H1 (cell line): ENCODE data around the gene RELT. TPM values are rescaled to one million over a fixed set of nuclear protein-coding genes. Genes with fewer than 3 reads are reported as not detected.

Source experiments
- TEAD4 ChIP-seq: IDR thresholded peaks from 2 replicates; pipeline ENCODE4 v1.6.1; 2012; ENCODE audit warnings: low read depth, low read length, inconsistent platforms, mixed read lengths
- polyA plus RNA-seq, 7 experiments: library from polyadenylated mRNA; depleted of rRNA in 3 of 7; stranded (reverse) in 5 of 7; unstranded in 2 of 7; fragments of >200 nt in 5 of 7; fragments of 200-250 nt in 2 of 7; gene quantifications; 1 replicate in 5 of 7; 2 replicates in 1 of 7; 4 replicates in 1 of 7; pipeline versions ENCODE4 v1.2.1 to v1.2.3, GENCODE V29; 2011 to 2013; ENCODE audit warnings: missing spikeins in 2 of 7, mixed read lengths in 2 of 7
- total RNA-seq: library from RNA; stranded (reverse); fragmentation: NEBNext Ultra II Directional; extraction: Animal tissue kit (Norgen Biotek cat#: 25700); gene quantifications from 2 replicates; pipeline ENCODE4 v1.2.1, GENCODE V29; 2021

RELT gene
- total and polyA plus RNA-seq, 2 of the 8 experiments (the other 6 are each of a cell fraction or from before 2014, with no cell fraction given) = 3.4 to 5.7 TPM

DNA sequence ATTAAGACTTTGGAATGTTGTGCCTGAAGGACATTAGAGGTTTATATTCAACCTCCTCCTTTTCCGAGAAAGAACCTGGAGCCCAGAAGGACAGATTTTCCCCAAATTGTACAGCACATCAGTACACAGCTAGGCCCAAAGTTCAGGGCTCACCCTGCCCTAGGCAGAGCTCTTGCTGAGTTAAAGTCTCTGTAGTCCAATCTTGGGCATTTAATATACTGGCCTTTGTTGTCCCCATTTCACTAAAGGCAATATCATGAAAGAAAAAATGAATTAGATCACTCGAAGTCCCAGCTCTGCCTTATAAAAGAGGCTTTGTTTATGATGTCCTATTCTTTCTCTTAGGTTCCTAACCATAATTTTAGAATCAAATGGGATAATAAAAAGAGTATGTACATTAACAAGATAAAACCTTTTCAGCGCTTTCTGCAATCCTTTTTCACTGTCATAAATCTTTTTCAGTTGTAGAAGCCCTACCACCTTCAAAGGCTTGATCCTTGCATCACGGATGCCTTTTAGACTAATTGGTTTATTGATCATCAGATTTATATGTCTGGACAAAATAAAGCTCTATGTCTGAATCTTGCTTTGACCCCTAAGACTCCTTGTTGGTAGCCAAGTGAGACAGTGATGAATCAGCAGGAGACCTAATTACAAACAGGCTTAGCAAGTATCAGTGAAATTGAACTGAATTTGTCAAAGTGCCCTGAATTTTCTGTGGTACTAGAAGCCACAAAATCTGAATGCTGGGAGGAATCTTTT, 39.8 kb downstream of the RELT start (continued):
- no peak for TF ChIP-seq TEAD4
